HPDE6-E6E7 (cell line): Measurements from ENCODE around the gene SIGMAR1.
A peak's percentile ranks its signal among the peaks of the same experiment; 100 is the strongest.

Experiments
- DNase-seq: peaks from one replicate; pipeline ENCODE4 v3.0.0; 2011; ENCODE audit warnings: missing footprints; ENCODE audit errors: extremely low spot score

SIGMAR1 gene

GRCh38 chr9:34637356-34638137, at the start of gene SIGMAR1:
Gene SIGMAR1, minus strand, starts transcription at chr9:34637787. Its CDS starts 90 bp downstream, at chr9:34637697.
- DNase-seq: peak; percentile 93

GRCh38 chr9:34686732-34687131, 49.1 kb upstream of the SIGMAR1 start:
- DNase-seq: no peak

GRCh38 chr9:34686231-34686630, 48.6 kb upstream of the SIGMAR1 start:
- DNase-seq: no peak

- DNase-seq: no peak
These were observed 48.0 kb upstream of the SIGMAR1 start for GRCh38 chr9:34685591-34685990.

GRCh38 chr9:34684816-34685215, 47.2 kb upstream of the SIGMAR1 start:
- no peak for DNase-seq

- DNase-seq: no peak
These were observed 46.6 kb upstream of the SIGMAR1 start for GRCh38 chr9:34684145-34684544.

GRCh38 chr9:34675869-34676268, 38.3 kb upstream of the SIGMAR1 start:
- no peak for DNase-seq

GRCh38 chr9:34675048-34675714, 37.6 kb upstream of the SIGMAR1 start:
- DNase-seq: peak; percentile 61

GRCh38 chr9:34674440-34674839, 36.9 kb upstream of the SIGMAR1 start:
- no peak for DNase-seq

GRCh38 chr9:34671307-34671706, 33.7 kb upstream of the SIGMAR1 start:
- DNase-seq: no peak

GRCh38 chr9:34669809-34670562, 32.4 kb upstream of the SIGMAR1 start:
- no peak for DNase-seq

- peak; percentile 94 for DNase-seq
These were observed 28.0 kb upstream of the SIGMAR1 start for GRCh38 chr9:34665381-34666250.

GRCh38 chr9:34665067-34665380, 27.4 kb upstream of the SIGMAR1 start:
- DNase-seq: no peak

- DNase-seq: no peak
These were observed 26.9 kb upstream of the SIGMAR1 start for GRCh38 chr9:34664281-34665066.

- no peak for DNase-seq
These were observed 25.7 kb upstream of the SIGMAR1 start for GRCh38 chr9:34663303-34663605.

- peak; percentile 53 for DNase-seq
These were observed 25.1 kb upstream of the SIGMAR1 start, which contains the start of gene CCL27 for GRCh38 chr9:34662526-34663302. Gene CCL27, minus strand, starts transcription at chr9:34662657. Its CDS starts 24 bp downstream, at chr9:34662633.

GRCh38 chr9:34659592-34660253, 22.1 kb upstream of the SIGMAR1 start:
- no peak for DNase-seq

GRCh38 chr9:34658461-34658860, 20.9 kb upstream of the SIGMAR1 start:
- DNase-seq: no peak

- DNase-seq: no peak
These were observed 19.4 kb upstream of the SIGMAR1 start for GRCh38 chr9:34656992-34657391.

GRCh38 chr9:34655394-34655793, 17.8 kb upstream of the SIGMAR1 start:
- DNase-seq: no peak
